Stimulated activated CD8-positive, alpha-beta memory T cell treated with anti-CD3 and anti-CD28 coated beads, Interleukin-15, amount 100 ng/mL, for 4 hours (primary cell): Measurements from ENCODE around the gene HLA-DQB1.

ENCODE experiments used
- DNase-seq, 2 donors: peaks; one replicate each; pipeline ENCODE4 v3.0.0-alpha.2; 2020; ENCODE audit warnings: low read depth in 2 of 2

HLA-DQB1 gene

GRCh38 chr6:32625137-32625536 is 41.3 kb downstream of the HLA-DQB1 start:
- DNase-seq, result no peak

DNA sequence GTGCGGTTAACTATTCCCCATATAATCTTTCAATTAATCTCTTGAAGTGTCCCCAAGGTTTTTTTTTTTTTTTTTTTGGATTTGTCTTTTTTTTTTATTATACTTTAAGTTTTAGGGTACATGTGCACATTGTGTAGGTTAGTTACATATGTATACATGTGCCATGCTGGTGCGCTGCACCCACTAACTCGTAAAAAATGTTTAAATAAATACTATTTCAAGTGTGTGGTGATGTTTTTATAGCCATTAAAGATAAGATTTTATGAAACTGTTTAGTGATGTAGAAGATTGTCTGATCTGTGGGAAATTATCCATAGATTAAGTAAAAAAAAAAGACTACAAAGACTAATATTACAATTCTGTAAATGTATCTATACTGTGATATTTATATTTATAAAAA is 41.9 kb downstream of the HLA-DQB1 start:
- DNase-seq, result no peak

- DNase-seq, result no peak
These were observed 42.8 kb downstream of the HLA-DQB1 start for GRCh38 chr6:32623693-32624092.

DNA sequence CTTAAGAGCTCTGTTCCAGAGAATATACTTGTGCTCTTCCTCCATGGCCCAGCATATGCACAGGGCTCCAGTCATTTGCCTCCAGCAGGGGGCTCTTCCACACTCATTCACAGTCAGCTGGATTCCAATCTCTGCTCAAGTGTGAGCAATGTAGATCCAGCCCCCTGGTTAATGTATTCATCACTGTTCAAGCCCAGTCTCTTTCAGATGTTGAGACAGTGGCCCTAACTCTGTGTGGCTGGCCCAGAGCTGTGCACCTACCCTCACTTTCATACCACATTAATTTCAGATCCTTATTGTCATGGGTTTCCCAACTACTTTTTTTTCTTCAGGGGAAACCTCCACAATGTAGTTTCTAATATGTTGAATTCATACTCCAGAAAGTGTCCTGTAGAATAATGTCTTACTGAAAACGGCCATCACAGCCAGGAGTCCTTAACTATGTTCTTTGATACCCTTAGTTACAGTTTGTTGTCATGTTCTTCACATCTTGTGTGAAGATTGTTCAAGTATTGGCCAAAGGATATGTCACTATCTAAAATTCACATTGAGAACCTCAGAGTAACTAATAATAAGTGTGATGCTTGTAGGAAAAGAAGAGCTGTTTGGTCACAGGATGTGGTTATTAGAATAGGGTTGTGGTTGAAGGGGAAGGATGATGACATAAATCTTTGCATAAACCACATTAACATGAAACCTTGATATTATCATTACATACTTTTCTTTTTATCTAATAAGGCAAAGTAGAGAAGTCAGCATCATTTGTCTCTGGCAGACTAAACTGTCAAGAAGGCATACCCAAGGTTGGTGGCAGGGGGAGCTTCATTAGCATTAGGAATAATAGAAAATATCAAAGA is 43.7 kb downstream of the HLA-DQB1 start:
- peak in 1 of 2 donors; percentile 30 for DNase-seq

DNA sequence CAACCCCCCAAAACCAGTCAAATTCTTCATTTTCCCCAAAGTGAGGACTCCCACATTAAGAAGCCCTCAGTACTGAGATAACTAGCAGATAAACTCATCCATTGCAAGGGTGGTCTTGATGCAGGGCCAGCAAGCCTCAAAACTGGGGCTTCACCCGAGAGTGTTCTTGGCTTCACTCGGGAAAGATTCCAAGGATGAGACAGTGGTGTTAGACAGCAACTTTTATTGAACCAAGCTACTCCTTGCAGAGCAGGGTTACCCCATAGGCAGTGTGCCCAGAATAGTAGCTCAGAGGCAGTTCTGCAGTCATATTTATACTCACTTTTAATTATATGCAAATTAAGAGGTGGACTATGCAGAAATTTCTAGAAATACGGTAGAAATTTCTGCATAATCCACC is 45.1 kb downstream of the HLA-DQB1 start:
- no peak for DNase-seq

GRCh38 chr6:32617751-32618150 is 48.7 kb downstream of the HLA-DQB1 start:
- no peak for DNase-seq

- DNase-seq, result no peak
These were observed 50.4 kb downstream of the HLA-DQB1 start for GRCh38 chr6:32615885-32616532.

- no peak for DNase-seq
These were observed 51.9 kb downstream of the HLA-DQB1 start for GRCh38 chr6:32614366-32615081.

- DNase-seq, result no peak
These were observed 53.0 kb downstream of the HLA-DQB1 start for GRCh38 chr6:32613475-32613874.

GRCh38 chr6:32610682-32611296 is 55.7 kb downstream of the HLA-DQB1 start:
- no peak for DNase-seq

DNA sequence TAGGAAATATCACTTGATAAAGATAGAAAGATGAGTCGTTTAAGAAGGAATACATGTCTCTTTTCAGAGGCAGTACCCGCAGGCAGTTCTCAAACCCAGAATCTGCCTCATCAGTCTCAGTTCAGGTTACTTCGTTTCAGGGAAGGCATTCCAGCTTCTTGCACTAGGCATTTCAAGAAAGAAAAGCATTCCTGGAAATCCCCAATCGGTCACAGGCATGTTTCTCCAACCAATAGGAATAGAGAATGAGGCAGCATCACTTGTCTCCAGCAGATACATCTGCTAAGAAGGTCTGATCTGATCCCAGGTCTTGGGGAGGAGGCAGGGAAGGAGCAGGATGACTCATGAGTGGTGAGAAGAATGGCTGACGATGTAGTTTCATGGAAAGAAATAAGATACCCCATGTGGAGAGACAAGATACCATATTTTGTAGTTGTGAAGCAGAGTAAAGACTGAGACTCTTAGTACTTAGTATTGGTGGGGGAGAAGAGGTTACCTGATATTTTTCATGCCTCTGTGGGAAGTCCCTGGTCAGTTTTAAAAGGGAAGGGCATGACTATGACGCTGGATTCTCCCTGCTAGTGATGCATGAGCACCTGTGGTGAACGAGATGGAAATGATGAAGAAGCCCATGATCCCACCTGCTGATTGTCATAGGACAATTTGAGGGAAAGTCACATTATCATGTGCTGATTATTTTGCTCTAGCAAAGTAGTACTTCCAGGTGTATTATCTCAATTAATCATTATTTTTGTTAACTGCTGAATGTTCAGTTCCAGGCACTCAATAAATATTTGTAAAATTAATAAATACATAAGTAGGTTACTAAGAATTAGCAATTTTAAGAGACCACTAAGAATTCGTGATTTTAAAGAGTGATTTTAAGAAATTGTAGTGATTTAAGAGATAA is 56.5 kb downstream of the HLA-DQB1 start:
- peak; percentile 13 to 26 for DNase-seq
